Measurements from ENCODE around the gene CNTN2.

DNA sequence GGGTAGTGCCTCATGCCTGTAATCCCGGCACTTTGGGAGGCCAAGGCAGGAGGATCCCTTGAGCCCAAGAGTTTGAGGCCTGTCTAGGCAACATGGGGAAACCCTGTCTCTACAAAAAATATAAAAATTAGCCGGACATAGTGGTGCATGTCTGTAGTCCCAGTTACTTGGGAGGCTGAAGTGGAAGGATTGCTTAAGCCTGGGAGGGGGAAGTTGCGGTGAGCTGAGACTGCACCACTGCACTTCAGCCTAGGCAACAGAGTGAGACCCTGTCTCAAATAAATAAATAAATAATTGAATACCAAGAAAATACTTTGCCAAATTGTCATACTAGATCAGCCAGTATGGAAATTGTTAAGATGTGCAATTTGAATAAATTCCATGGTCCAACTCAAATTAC, 84.6 kb downstream of the CNTN2 start:
- TF ChIP-seq, protein P1, sequence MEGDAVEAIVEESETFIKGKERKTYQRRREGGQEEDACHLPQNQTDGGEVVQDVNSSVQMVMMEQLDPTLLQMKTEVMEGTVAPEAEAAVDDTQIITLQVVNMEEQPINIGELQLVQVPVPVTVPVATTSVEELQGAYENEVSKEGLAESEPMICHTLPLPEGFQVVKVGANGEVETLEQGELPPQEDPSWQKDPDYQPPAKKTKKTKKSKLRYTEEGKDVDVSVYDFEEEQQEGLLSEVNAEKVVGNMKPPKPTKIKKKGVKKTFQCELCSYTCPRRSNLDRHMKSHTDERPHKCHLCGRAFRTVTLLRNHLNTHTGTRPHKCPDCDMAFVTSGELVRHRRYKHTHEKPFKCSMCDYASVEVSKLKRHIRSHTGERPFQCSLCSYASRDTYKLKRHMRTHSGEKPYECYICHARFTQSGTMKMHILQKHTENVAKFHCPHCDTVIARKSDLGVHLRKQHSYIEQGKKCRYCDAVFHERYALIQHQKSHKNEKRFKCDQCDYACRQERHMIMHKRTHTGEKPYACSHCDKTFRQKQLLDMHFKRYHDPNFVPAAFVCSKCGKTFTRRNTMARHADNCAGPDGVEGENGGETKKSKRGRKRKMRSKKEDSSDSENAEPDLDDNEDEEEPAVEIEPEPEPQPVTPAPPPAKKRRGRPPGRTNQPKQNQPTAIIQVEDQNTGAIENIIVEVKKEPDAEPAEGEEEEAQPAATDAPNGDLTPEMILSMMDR (IDR thresholded peaks at IDR 0.05): no peak
- TF ChIP-seq POLR2A (IDR thresholded peaks at IDR 0.05): no peak
